Measurements from ENCODE around the gene ASCC1. TPM values are rescaled to one million over a fixed set of nuclear protein-coding genes. Genes with fewer than 3 reads are reported as not detected.

The ASCC1 gene
- total and polyA plus RNA-seq, 2 of the 13 experiments (the other 11 are each of a cell fraction or from before 2014, with no cell fraction given) = 21.6 to 30.1 TPM

GRCh38 chr10:72248468-72249151, 32.5 kb upstream of the ASCC1 start (continued):
- TF ChIP-seq ATF7 (IDR thresholded peaks at IDR 0.05) = no peak
- no peak for TF ChIP-seq ATF7 (CRISPR knock-in tag; IDR thresholded peaks at IDR 0.05)
- TF ChIP-seq ZNF383 (CRISPR knock-in tag; IDR thresholded peaks at IDR 0.05; ENCODE audit: borderline replicate concordance) = no peak; the same call in 1 of the 2 replicates
- no peak for TF ChIP-seq ZNF280B (CRISPR knock-in tag; IDR thresholded peaks at IDR 0.05; ENCODE audit: borderline replicate concordance)
- no peak for TF ChIP-seq ARHGAP35 (CRISPR knock-in tag; IDR thresholded peaks at IDR 0.05; ENCODE audit: borderline replicate concordance)
- 0 out of 2 replicates have a peak, but pooled peaks have one; percentile 40 for TF ChIP-seq MEIS2 (CRISPR knock-in tag; IDR thresholded peaks at IDR 0.05)
- no peak for TF ChIP-seq SETDB1 (CRISPR knock-in tag; IDR thresholded peaks at IDR 0.05; ENCODE audit: borderline replicate concordance)
- no peak for TF ChIP-seq IRX3 (CRISPR knock-in tag; IDR thresholded peaks at IDR 0.05; ENCODE audit: borderline replicate concordance, low read depth)
- no peak for TF ChIP-seq KMT2A (CRISPR knock-in tag; IDR thresholded peaks at IDR 0.05)
- TF ChIP-seq HOMEZ (CRISPR knock-in tag; IDR thresholded peaks at IDR 0.05; ENCODE audit: low read depth) = no peak
- TF ChIP-seq ZNF12 (CRISPR knock-in tag; IDR thresholded peaks at IDR 0.05) = no peak
- no peak for TF ChIP-seq ZNF83 (CRISPR knock-in tag; IDR thresholded peaks at IDR 0.05; ENCODE audit: borderline replicate concordance)
- peak; percentile 61; the same call in 1 of the 2 replicates for TF ChIP-seq ZNF574 (CRISPR knock-in tag; IDR thresholded peaks at IDR 0.05)
- no peak for TF ChIP-seq ZC3H13 (CRISPR knock-in tag; IDR thresholded peaks at IDR 0.05)
- TF ChIP-seq AFF4 (CRISPR knock-in tag; IDR thresholded peaks at IDR 0.05) = 0 out of 2 replicates have a peak, but pooled peaks have one; percentile 60
- TF ChIP-seq HOXD1 (CRISPR knock-in tag; IDR thresholded peaks at IDR 0.05) = no peak
- no peak for TF ChIP-seq CCAR2 (optimal IDR thresholded peaks at IDR 0.05; ENCODE audit: low read depth, low read length)
- TF ChIP-seq ARID2 (CRISPR knock-in tag; IDR thresholded peaks at IDR 0.05; ENCODE audit: borderline replicate concordance) = no peak

Data from HepG2 (cell line).